IPS-18c (cell line): ENCODE measurements around the gene TOMM20.
"Not testable (repeated sequence)": the region's sequence is repeated elsewhere in the genome, so short reads cannot be mapped to it uniquely, and the experiment has no call there.

Experiments
- H3K4me3 ChIP-seq: 2 replicates; pipeline ENCODE4 v1.7.0; 2013; ENCODE audit warnings: low read depth, mild to moderate bottlenecking, low read length, moderate library complexity; ENCODE audit not compliant: insufficient read depth
- H3K9me3 ChIP-seq: one replicate; pipeline ENCODE4 v1.6.1; 2013; ENCODE audit warnings: mild to moderate bottlenecking, low read length, moderate library complexity; ENCODE audit not compliant: control insufficient read depth, insufficient read depth

The TOMM20 gene

DNA sequence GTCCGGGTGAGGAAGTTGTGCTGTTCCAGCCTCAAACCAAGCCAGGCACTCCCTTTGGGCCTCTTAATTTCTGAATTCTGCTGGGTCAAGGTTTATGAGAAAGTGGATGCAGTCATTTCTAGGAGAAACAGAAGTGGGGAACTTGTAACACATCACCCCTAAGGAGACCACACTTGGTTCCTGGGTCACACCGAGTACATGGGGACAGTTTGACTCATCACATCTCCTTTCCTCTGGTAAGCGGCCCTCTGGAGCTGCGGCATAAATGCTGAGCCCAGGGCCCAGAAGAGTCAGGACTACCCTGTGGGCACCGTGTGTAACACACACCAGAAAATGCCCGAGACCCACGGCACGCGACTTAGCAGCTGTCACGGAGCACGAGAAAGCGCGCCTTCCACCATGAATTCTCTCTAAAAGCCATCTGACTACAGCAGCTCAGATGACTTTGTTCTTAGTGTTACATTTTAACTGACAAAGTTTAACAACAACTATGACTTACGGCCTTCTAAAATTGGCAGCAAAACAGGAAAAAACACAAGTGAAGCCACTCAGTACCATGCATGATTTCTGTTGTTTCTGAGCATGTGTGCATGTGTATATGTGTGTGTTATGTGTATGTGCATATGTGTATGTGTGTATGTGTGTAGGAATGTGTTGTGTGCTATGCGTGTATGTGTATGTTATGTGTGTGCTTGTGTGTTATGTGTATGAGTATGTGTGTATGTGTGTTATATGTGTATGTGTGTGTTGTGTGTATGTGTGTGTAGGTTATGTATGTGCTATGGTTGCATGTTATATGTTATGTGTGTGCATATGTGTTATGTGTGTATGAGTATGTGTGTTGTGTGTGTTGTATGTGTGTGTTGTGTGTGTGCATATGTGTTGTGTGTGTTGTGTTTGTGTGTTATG lies 50.8 kb downstream of the TOMM20 start:
- H3K9me3 ChIP-seq = no peaks in the 10 kb centered on the region
- no peak overlapping the region for H3K4me3 ChIP-seq

DNA sequence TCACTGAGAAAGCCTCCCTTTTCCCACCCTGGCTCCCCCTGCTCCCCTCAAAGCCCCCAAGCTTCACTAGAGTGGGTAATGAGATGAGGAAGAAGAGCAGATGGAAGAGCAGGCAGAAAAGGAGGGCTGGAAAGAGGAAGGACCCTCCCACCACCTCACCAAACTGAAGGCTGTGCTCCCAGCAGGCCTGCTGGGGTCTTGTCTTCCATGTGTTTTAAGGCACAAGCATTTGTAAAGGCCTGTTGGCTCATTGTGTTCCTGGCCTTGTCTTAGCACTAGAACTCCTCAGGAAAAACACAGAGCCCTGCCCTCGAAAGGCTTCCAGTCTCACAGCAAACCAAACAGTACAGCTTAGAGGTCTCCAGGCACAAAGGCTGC lies 51.5 kb downstream of the TOMM20 start:
- H3K9me3 ChIP-seq = no peaks in the 10 kb centered on the region
- no peak overlapping the region for H3K4me3 ChIP-seq

DNA sequence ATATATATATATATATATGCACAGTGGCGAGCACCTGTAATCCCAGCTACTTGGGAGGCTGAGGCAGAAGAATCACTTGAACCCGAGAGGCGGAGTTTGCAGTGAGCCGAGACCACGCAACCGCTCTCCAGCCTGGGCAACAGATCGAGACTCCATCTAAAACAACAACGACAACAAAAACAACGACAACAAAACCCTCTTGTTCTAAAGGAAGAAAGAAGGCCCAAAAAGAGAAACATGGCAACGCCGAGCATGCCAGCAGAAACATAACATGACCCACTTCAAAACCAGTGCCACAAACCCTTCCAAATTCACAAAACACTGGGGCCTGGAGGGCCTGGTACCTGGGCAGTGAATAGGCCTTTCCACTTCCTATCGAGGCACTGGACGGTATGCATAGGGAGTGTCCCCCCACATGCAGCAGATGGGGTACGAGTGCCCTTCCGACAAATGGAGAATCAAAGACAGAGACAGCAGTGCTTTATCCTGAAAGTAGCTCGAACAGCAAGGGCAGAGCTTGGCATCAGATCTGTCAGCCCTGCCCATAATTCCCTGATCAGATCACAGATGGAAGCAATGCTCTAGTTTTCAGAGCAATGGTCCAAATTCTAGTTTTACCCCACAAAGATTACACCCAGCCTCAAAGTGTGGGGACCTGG lies 52.0 kb downstream of the TOMM20 start:
- no peak overlapping the region for H3K4me3 ChIP-seq
- no peaks in the 10 kb centered on the region for H3K9me3 ChIP-seq

DNA sequence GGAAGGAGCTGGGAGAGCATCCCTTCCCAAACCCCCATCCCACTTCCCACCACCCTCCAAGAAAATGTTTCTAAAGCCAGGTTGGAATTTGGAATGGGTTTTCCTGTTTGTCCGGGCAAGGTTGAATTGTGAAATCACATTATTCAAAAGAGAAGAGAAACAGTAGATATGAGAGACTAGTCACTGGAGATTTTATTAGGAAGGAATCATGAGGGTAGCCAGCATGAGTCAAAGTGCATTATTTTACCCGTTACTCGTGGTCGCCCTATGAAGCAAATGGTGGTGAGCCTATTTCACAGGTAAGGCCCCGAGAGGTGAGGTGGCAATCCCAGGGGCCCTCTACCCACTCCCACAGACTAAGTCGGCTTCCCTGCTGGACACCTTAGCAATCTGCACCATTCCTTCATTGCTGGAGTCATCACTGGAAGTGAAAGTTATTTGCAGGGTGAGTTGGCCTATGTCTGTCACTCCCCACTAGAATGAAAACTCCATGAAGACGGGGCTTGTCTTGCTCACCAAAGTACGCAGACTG lies 52.8 kb downstream of the TOMM20 start:
- H3K9me3 ChIP-seq = no peaks in the 10 kb centered on the region
- no peak overlapping the region for H3K4me3 ChIP-seq

DNA sequence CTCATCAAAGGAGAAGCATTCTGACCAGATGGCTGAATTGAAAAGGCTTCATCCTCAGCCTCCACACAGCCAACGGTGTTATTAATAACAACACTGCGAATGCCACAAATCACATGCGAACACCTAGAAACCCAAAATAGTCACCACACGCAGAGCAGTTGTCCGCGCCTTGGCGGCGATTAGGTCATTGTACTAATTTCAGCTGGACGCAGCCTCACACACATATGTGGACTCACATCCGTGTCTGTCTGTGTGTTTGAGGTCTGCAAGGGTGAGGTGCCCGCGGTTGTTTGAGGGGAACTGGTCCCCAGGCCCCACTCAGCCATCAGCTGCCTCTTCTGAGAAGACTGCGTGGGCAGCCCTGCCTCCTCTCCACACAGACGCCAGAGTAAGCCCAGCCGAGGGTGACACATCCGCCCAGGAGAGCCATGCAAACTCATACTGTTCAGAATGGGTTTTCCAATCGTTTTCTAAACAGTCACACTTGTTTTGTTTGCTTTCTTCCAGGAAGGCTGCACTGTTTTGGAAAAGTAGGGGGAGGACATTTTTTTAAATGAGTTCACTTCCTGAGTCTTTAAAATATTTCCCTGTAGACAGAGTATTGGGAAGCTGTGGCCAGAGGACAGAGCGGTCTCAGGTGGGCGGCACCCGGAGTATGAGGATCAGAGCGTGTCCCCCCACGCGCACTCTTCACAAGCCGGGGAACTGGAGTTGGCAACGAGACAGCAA lies 53.4 kb downstream of the TOMM20 start:
- Histone ChIP-seq H3K9me3 (no peaks in the 10 kb centered on the region), H3K4me3 (no peak overlapping the region)

DNA sequence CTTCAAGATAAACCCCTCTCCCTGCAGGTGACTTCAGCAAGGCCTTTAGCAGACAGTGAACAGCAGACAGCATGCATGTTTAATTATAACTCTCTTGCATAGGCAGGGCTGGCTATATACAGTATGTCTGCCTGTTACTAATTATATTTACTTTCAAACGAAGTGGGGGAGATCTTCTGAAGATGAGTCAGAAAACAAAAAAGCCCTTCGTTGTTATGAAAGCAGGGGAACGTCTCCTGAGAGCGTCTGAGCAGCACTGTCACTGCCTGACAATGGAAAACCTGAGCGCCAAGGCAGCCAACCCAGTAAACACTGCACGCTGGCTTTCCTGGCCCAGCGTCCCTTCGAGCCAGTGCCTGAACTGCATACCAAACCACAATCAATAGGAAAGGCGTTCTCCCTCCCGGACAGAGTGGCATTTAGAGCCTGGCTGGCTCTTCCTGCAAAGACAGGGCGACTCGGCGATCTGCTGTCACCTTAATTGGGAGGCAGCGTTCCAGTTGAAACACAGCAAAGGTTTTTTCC lies 54.1 kb downstream of the TOMM20 start:
- no peaks in the 10 kb centered on the region for H3K9me3 ChIP-seq
- no peak overlapping the region for H3K4me3 ChIP-seq

DNA sequence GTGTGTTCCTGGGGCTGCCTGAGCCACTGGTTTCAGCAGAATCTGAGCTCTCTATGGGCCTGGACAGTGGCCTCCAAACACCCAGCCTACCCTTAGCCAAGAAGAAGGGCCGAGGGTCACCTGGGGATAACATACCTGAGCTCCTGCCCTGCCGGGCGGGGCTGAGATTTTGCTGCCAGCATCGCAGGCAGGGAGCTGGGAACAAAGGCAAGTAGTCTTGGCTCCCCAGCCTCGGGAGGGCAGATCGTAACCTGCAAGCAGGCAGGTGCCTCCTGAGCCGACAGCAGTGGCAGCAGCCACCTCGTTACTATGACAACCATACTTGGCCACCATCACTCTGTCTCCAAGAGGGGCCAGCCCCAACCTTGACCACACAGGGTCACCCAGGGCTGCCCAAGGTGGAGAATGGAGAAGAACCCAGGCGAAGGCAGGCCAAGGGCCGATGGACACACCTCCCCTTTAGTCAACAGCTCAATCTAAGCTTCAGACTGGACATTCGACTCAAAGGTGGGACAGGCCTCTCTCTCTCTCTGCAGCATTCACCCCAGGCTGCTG lies 54.6 kb downstream of the TOMM20 start:
- Histone ChIP-seq H3K4me3 (no peak overlapping the region), H3K9me3 (no peaks in the 10 kb centered on the region)

DNA sequence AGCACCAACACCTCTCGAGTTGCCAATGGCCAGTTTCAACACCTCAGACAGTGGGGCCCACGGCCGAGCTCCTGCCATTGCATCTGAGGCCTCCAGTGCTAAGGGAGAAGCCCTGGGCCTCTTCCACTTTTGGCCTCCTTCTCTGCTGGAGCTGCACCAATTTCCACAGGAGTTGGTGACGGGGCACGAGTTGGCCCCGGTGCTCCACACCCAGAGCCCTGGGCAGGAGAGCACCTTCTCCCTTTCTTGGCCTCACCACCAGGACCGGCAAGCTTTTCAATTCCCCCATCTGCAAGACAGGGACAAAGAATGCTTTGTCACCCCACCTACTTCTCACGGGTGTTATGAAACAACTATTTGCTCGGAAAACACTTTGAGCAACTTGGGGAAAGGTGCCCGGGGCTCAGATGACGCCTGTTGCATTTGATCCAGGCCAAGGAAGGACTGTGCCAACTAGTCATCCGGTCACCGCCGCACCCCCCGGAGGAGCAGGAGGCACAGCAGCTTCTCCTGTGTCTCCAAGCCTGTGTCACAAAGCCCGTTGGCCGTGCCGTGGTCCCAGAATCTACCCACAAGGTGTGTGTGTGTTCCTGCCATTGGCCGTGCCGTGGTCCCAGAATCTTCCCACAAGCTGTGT lies 55.2 kb downstream of the TOMM20 start:
- Histone ChIP-seq H3K4me3 (no peak overlapping the region), H3K9me3 (no peaks in the 10 kb centered on the region)

DNA sequence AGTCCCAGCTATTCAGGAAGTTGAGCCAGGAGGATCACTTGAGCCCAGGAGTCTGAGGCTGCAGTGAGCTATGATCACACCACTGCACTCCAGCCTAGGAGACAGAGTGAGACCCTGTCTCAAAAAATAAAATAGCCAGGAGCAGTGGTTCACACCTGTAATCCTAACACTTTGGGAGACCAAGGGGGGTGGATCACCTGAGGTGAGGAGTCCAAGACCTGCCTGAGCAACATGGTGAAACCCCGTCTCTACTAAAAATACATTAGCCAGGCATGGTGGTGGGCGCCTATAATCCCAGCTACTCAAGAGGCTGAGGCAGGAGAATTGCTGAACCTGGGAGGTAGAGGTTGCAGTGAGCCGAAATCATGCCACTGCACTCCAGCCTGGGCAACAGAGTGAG lies 56.1 kb downstream of the TOMM20 start:
- H3K4me3 ChIP-seq, H3K9me3 ChIP-seq: not testable (repeated sequence)

DNA sequence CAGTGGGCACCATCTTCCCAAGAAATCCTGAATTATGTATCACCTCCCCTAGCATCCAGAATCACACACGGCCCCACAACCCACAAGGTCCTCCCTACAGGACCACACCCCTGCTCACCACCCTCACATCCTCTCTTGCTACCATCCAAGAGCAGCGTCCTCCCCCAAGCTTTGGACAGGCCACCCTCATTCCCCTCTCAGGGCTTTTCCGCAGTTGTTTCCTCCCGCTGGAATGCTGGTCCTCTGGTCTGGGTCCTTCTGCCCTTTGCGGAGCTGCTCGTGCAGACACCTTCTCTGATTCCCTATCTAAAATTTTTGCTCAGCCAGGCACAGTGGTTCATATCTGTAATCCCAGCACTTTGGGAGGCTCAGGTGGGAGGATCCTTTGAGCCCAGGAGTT lies 56.5 kb downstream of the TOMM20 start:
- Histone ChIP-seq H3K4me3 (no peak overlapping the region), H3K9me3 (no peaks in the 10 kb centered on the region)

DNA sequence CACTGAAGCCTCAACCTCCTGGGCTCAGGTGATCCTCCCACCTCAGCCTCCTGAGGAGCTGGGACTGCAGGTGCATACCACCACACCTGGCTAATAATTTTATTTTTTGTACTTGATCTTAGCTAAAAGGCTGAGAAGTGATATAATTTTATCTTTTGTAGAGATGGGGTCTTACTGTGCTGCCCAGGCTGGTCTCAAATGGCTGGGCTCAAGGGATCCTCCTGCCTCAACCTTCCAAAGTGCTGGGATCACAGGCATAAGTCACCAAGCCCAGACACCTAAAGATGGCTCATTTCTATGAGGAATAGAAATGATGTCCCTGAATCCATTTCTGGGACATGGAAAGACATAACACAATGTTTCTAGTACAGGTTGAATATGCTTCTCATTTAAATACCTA lies 57.8 kb downstream of the TOMM20 start:
- Histone ChIP-seq H3K9me3 (no peaks in the 10 kb centered on the region), H3K4me3 (no peak overlapping the region)

DNA sequence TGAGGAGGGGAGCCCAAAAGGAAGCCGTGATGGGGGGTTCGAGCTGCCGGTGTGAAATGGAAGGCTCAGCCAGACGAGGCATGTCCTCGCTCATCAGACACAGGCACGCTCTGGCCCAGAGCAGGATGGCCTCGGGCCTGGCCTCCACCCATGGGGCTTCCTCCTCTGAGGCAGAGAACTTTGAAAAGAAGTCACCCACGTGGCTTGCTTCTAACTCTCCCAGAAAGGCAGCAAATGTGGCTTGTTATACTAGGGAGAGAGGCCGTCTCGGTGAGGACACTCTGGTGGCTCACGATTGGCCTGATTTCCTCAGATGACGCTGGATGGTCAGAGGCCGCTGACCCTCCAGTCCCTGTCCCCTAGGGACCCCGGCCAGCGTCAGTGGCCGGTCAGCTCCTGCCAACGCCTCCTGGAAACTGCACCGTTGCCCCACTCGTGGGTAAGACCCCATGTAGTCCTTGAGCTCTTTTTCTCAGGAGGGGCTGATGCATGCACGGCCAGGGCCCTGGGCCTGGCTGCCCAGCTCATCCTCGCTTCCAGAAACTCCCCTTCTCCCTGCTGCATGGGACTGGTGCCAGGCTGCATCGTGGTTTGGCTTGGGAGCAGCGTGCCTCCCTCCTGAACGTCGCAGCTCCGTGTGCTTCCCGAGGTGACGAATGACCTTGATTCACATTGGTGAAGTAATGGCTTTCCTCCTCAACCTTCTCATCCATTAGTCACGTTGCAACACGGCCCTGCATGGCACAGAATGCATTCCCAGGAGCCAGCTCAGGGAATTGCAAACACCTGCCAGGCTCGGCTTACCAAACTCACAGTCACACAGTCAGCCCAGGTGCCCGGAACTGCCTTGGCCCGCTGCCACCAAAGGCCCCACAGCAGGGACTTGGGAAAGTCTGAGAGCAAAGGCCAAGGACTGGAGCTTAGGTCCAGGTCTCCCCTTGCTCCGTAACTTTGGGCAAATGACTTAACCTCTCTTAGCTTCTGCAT lies 58.8 kb downstream of the TOMM20 start:
- H3K9me3 ChIP-seq = no peaks in the 10 kb centered on the region
- no peak overlapping the region for H3K4me3 ChIP-seq

DNA sequence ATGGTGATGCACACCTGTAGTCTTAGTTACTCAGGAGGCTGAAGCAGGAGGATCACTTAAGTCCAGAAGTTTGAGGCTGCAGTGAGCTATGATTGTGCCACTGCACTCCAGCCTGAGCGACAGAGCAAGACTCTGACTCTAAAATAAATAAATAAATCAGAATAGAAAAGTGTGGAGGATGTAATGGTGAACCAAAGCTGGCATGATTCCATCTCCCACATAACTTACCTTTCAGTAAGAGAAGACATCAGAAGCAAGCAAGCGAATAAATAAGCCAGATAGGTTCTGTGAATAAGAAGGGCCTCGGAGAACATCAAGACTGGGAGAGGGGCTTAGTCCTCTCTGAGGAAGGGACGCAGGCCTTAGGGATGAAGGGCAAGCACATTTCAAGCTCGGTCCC lies 59.5 kb downstream of the TOMM20 start:
- Histone ChIP-seq H3K4me3 (no peak overlapping the region), H3K9me3 (no peaks in the 10 kb centered on the region)

DNA sequence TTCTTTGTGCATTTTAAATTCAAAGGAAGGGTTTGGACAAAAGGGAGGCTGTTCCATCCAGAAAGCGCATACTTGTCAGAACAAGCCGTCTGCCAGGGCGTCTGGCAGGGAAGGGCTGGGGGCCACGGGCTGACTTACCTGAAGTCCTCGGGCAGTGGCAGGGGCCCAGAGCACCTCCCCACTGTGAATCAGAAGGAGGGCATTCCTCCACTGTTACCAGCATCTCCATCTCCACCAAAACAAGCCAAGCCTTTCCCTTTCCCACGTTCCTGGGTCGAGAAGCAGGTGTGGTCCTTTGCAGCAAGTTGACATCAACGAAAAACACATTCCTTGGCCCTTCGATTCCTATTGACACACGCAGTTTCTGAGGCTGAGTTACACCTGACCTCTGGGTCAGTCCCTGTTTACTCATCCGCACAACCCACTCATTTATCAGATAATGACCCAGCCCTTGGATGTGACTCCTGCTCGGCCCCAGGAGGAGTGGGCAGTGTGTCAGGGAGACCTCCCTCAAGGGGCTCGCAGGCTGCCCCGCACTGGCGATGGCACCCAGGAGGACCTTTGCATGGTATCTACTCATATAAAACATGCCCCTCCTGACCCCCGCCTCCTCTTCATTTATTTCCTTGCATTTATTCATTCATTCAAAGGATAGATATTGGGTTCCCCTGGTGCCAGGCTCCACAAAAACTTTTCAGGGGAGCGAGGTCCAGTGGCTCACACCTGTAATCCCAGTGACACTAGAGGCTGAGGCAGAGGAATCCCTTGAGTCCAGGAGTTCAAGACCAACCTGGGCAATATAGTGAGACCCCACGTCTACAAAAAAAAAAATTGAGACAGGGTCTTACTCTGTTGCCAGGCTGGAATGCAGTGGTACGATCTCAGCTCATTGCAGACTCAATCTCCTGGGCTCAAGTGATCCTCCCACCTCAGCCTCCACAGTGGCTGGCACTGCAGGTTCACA lies 60.2 kb downstream of the TOMM20 start:
- H3K4me3 ChIP-seq = no peak overlapping the region

More for the DNA sequence above, 60.2 kb downstream of the TOMM20 start:
- H3K9me3 ChIP-seq = no peaks in the 10 kb centered on the region
